NCI-H2227 (cell line): ENCODE results near the gene TMCO5A.
"Not testable (repeated sequence)": the region's sequence is repeated elsewhere in the genome, so short reads cannot be mapped to it uniquely, and the experiment has no call there.

Experiments used
- DNase-seq: peaks from one replicate; lab custom pipeline; 2025; ENCODE audit not compliant: unreplicated experiment; lab: John Stamatoyannopoulos, UW

Gene TMCO5A

GRCh38 chr15:37934340-37934739, at the start of gene TMCO5A:
TMCO5A (plus strand) TSS chr15:37934640; CDS start chr15:37936324, 1,684 bp downstream.
- DNase-seq = no peak

GRCh38 chr15:37885651-37886050, 48.8 kb upstream of the TMCO5A start:
- no peak for DNase-seq

- DNase-seq = no peak
Measured at GRCh38 chr15:37888356-37888755, 46.1 kb upstream of the TMCO5A start.

GRCh38 chr15:37891766-37892368, 42.6 kb upstream of the TMCO5A start:
- DNase-seq = peak; percentile 45

- no peak for DNase-seq
Measured at GRCh38 chr15:37893309-37893708, 41.1 kb upstream of the TMCO5A start.

- no peak for DNase-seq
Measured at GRCh38 chr15:37898362-37898761, 36.1 kb upstream of the TMCO5A start.

GRCh38 chr15:37900326-37901221, 33.9 kb upstream of the TMCO5A start:
- no peak for DNase-seq

GRCh38 chr15:37902126-37902525, 32.3 kb upstream of the TMCO5A start:
- DNase-seq = no peak

GRCh38 chr15:37903919-37904625, 30.4 kb upstream of the TMCO5A start:
- DNase-seq = no peak

GRCh38 chr15:37907136-37907535, 27.3 kb upstream of the TMCO5A start:
- no peak for DNase-seq

- DNase-seq = no peak
Measured at GRCh38 chr15:37921527-37922385, 12.7 kb upstream of the TMCO5A start.

- DNase-seq = no peak
Measured at GRCh38 chr15:37926136-37926535, 8.3 kb upstream of the TMCO5A start.

GRCh38 chr15:37929238-37929637, 5.2 kb upstream of the TMCO5A start:
- DNase-seq = no peak

- DNase-seq = no peak
Measured at GRCh38 chr15:37931321-37931720, 3.1 kb upstream of the TMCO5A start.

GRCh38 chr15:37931868-37932267, 2.6 kb upstream of the TMCO5A start:
- DNase-seq = no peak

- no peak for DNase-seq
Measured at GRCh38 chr15:37932549-37932948, 1.9 kb upstream of the TMCO5A start.

- DNase-seq = no peak
Measured at GRCh38 chr15:37933666-37934065, 774 bp upstream of the TMCO5A start.

GRCh38 chr15:37940876-37941275, 6.4 kb downstream of the TMCO5A start:
- no peak for DNase-seq

GRCh38 chr15:37941779-37942178, 7.3 kb downstream of the TMCO5A start:
- no peak for DNase-seq

GRCh38 chr15:37951999-37952398, 17.6 kb downstream of the TMCO5A start:
- no peak for DNase-seq

- not testable (repeated sequence) for DNase-seq
Measured at GRCh38 chr15:37960742-37961141, 26.3 kb downstream of the TMCO5A start.
